GM23338 (cell line): ENCODE results near the gene EPHB1. TPM values are rescaled to one million over a fixed set of nuclear protein-coding genes. Genes with fewer than 3 reads are reported as not detected.

ENCODE experiments used
- ATAC-seq: fragments of 200-7000 bp; cut with Tn5 transposase; 3 replicates; pipeline ENCODE4 v1.9.1; 2020
- DNase-seq: peaks from one replicate; pipeline ENCODE4 v3.0.0-alpha.2; 2015; ENCODE audit warnings: low spot score
- H2AFZ ChIP-seq: fragments of 200-600 bp; sonication (generic); 2 replicates; pipeline ENCODE4 v1.8.0; 2016; ENCODE audit warnings: antibody characterized with exemption, mild to moderate bottlenecking, moderate library complexity
- H3F3A ChIP-seq: fragments of 200-600 bp; sonication (generic); replicated peaks from 2 replicates; pipeline ENCODE4 v1.8.0; 2017; ENCODE audit warnings: antibody characterized with exemption, mixed run types, low read depth
- H3K27ac ChIP-seq: fragments of 200-600 bp; sonication (generic); 2 replicates; pipeline ENCODE4 v1.6.1; 2016; ENCODE audit warnings: low read depth
- H3K27me3 ChIP-seq: fragments of 200-600 bp; sonication (generic); 2 replicates; pipeline ENCODE4 v1.8.0; 2016; ENCODE audit warnings: mild to moderate bottlenecking, mixed run types, moderate library complexity; ENCODE audit not compliant: insufficient read depth
- H3K36me3 ChIP-seq: fragments of 200-600 bp; sonication (generic); 2 replicates; pipeline ENCODE4 v1.8.0; 2016; ENCODE audit warnings: mild to moderate bottlenecking; ENCODE audit not compliant: insufficient read depth
- H3K4me1 ChIP-seq: fragments of 200-600 bp; sonication (generic); 2 replicates; pipeline ENCODE4 v1.8.0; 2016; ENCODE audit warnings: mild to moderate bottlenecking, moderate library complexity; ENCODE audit not compliant: insufficient read depth
- H3K4me2 ChIP-seq: fragments of 200-600 bp; sonication (generic); 2 replicates; pipeline ENCODE4 v1.7.1; 2017; ENCODE audit warnings: mixed run types
- H3K4me3 ChIP-seq: fragments of 200-600 bp; sonication (generic); 2 replicates; pipeline ENCODE4 v1.6.1; 2016; ENCODE audit warnings: mixed run types
- H3K79me2 ChIP-seq: fragments of 200-600 bp; sonication (generic); replicated peaks from 2 replicates; pipeline ENCODE4 v1.8.0; 2017; ENCODE audit warnings: mild to moderate bottlenecking; ENCODE audit not compliant: insufficient read depth
- H3K9me2 ChIP-seq: fragments of 200-600 bp; sonication (generic); 2 replicates; pipeline ENCODE4 v1.8.0; 2017; ENCODE audit not compliant: insufficient read depth
- H4K20me1 ChIP-seq: fragments of 200-600 bp; sonication (generic); replicated peaks from 2 replicates; pipeline ENCODE4 v1.8.0; 2017; ENCODE audit warnings: mild to moderate bottlenecking; ENCODE audit not compliant: insufficient read depth
- H3K27ac Mint-ChIP-seq: 2 replicates; pipeline ENCODE4 v1.8.0; 2020; ENCODE audit warnings: inconsistent platforms, mild to moderate bottlenecking, moderate library complexity, mixed read lengths
- H3K27me3 Mint-ChIP-seq: 3 replicates; pipeline ENCODE4 v1.8.0; 2022; ENCODE audit warnings: low read depth, mild to moderate bottlenecking, moderate library complexity, mixed read lengths, inconsistent platforms; ENCODE audit not compliant: insufficient read depth, poor library complexity
- H3K36me3 Mint-ChIP-seq: 3 replicates; pipeline ENCODE4 v1.8.0; 2021; ENCODE audit warnings: low read depth, mild to moderate bottlenecking, inconsistent platforms, moderate library complexity, mixed read lengths
- H3K4me1 Mint-ChIP-seq: 3 replicates; pipeline ENCODE4 v1.8.0; 2020; ENCODE audit warnings: mild to moderate bottlenecking, inconsistent platforms, mixed read lengths
- H3K4me3 Mint-ChIP-seq: 3 replicates; pipeline ENCODE4 v1.8.0; 2021; ENCODE audit warnings: moderate library complexity, mild to moderate bottlenecking, inconsistent platforms, mixed read lengths
- H3K9me3 Mint-ChIP-seq: 3 replicates; pipeline ENCODE4 v1.8.0; 2020; ENCODE audit warnings: moderate library complexity, mild to moderate bottlenecking, inconsistent platforms, mixed read lengths
- CREB1 ChIP-seq: fragments of 250-450 bp; sonication (Bioruptor Pico); IDR thresholded peaks from 2 replicates; pipeline ENCODE4 v1.5.0; 2020; ENCODE audit warnings: low read depth, mild to moderate bottlenecking, moderate library complexity
- EZH2 ChIP-seq: fragments of 200-600 bp; sonication (generic); IDR thresholded peaks from one replicate; pipeline ENCODE4 v1.8.0; 2017; ENCODE audit warnings: antibody characterized with exemption, mild to moderate bottlenecking, low read depth; ENCODE audit not compliant: unreplicated experiment
- EZH2phosphoT487 ChIP-seq: fragments of 200-600 bp; sonication (generic); IDR thresholded peaks from one replicate; pipeline ENCODE4 v1.8.1; 2018; ENCODE audit warnings: antibody characterized with exemption; ENCODE audit not compliant: unreplicated experiment
- JUNB ChIP-seq: IDR thresholded peaks from one replicate; pipeline ENCODE4 v1.6.1; 2016; ENCODE audit warnings: antibody characterized with exemption; ENCODE audit not compliant: unreplicated experiment
- NANOG ChIP-seq: IDR thresholded peaks from 2 replicates; pipeline ENCODE4 v1.6.1; 2016; ENCODE audit warnings: antibody characterized with exemption, borderline replicate concordance
- POLR2AphosphoS5 ChIP-seq: IDR thresholded peaks from 2 replicates; pipeline ENCODE4 v1.6.1; 2016; ENCODE audit warnings: antibody characterized with exemption, low read depth
- STAT1 ChIP-seq: IDR thresholded peaks from one replicate; pipeline ENCODE4 v1.6.1; 2016; ENCODE audit warnings: antibody characterized with exemption; ENCODE audit not compliant: unreplicated experiment
- ZNF114 ChIP-seq: fragments of 250-450 bp; sonication (Bioruptor Pico); IDR thresholded peaks from 2 replicates; pipeline ENCODE4 v1.5.0; 2020; ENCODE audit warnings: mild to moderate bottlenecking, moderate library complexity
- ZNF331 ChIP-seq: fragments of 250-450 bp; sonication (Bioruptor Pico); IDR thresholded peaks from 2 replicates; pipeline ENCODE4 v1.5.0; 2020; ENCODE audit warnings: low read depth, mild to moderate bottlenecking, moderate library complexity
- polyA plus RNA-seq: library from polyadenylated mRNA; unstranded; fragments of >200 nt; fragmentation: Nextera tagmentation; extraction: Ambion mirVana; gene quantifications from 2 replicates; pipeline ENCODE4 v1.2.1, GENCODE V29; 2016
- total RNA-seq: library from RNA; depleted of rRNA; stranded (reverse); fragments of >200 nt; shearing (Covaris generic); gene quantifications from 2 replicates; pipeline ENCODE4 v1.2.3, GENCODE V29; 2014
- TF ChIP-seq, protein P1 (sequence below): IDR thresholded peaks from one replicate; pipeline ENCODE4 v1.6.1; 2018; ENCODE audit warnings: antibody characterized with exemption; ENCODE audit not compliant: unreplicated experiment
- TF ChIP-seq, protein P2 (sequence below): IDR thresholded peaks from 2 replicates; pipeline ENCODE4 v1.6.1; 2016; ENCODE audit warnings: antibody characterized with exemption
- TF ChIP-seq, protein P3 (sequence below), 2 experiments: fragments of 200-600 bp in 1 of 2; sonication (generic) in 1 of 2; conservative IDR thresholded peaks; 2 replicates each; pipeline versions ENCODE4 v1.5.1 to v1.6.1; 2016 to 2017; ENCODE audit warnings: antibody characterized with exemption in 2 of 2, low read depth in 2 of 2, mild to moderate bottlenecking in 2 of 2, moderate library complexity in 1 of 2

Gene EPHB1
- total and polyA plus RNA-seq, 2 experiments from 2014 or later, result 2.7 to 5.2 TPM

DNA sequence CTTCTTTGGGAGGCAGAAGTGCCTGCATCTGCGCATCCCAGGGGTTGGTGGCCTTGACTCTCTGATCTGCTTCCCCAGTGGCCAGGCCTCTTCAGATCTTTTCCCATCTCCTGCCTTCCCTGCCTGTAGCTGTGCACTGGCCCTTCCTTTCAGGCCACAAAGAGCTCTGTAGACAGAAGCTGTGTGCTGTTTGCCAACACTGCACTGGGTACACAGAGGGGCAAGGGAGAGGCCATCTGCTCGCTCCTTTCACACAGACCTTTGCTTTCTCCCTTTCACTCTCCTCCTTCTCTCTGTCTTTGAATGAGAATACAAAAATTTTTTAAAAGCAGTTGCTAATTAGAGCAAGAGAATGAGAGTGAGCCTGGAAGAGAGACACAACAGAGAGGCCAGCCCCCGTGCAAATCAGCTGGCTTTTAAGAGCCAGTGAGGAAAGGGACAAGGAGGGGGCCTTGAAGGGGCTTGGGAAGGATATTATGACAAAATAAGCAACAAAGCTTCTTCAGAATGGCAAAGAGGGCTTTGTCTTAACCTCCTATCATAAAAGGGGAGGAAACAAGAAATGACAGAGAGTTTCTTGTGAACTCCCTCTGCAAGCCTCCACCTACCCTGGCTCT lies 170.9 kb downstream of the EPHB1 start:
- Mint-ChIP-seq H3K27me3 (no peaks in the 10 kb centered on the region), H3K9me3 (no peaks in the 10 kb centered on the region), H3K36me3 (no peaks in the 10 kb centered on the region), H3K4me3 (no peak overlapping the region), H3K27ac (no peak overlapping the region), H3K4me1 (peaks cover 3% of the 10 kb centered on the region; the same call in 2 of the 3 replicates)
- H3K27ac ChIP-seq, result no peak overlapping the region
- TF ChIP-seq ZNF331 (CRISPR knock-in tag) (no peak), POLR2AphosphoS5 (no peak), EZH2phosphoT487 (no peak), JUNB (no peak), STAT1 (no peak), NANOG (no peak), ZNF114 (CRISPR knock-in tag) (no peak)
- TF ChIP-seq, protein P1, sequence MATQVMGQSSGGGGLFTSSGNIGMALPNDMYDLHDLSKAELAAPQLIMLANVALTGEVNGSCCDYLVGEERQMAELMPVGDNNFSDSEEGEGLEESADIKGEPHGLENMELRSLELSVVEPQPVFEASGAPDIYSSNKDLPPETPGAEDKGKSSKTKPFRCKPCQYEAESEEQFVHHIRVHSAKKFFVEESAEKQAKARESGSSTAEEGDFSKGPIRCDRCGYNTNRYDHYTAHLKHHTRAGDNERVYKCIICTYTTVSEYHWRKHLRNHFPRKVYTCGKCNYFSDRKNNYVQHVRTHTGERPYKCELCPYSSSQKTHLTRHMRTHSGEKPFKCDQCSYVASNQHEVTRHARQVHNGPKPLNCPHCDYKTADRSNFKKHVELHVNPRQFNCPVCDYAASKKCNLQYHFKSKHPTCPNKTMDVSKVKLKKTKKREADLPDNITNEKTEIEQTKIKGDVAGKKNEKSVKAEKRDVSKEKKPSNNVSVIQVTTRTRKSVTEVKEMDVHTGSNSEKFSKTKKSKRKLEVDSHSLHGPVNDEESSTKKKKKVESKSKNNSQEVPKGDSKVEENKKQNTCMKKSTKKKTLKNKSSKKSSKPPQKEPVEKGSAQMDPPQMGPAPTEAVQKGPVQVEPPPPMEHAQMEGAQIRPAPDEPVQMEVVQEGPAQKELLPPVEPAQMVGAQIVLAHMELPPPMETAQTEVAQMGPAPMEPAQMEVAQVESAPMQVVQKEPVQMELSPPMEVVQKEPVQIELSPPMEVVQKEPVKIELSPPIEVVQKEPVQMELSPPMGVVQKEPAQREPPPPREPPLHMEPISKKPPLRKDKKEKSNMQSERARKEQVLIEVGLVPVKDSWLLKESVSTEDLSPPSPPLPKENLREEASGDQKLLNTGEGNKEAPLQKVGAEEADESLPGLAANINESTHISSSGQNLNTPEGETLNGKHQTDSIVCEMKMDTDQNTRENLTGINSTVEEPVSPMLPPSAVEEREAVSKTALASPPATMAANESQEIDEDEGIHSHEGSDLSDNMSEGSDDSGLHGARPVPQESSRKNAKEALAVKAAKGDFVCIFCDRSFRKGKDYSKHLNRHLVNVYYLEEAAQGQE, result no peak
- TF ChIP-seq, protein P2, sequence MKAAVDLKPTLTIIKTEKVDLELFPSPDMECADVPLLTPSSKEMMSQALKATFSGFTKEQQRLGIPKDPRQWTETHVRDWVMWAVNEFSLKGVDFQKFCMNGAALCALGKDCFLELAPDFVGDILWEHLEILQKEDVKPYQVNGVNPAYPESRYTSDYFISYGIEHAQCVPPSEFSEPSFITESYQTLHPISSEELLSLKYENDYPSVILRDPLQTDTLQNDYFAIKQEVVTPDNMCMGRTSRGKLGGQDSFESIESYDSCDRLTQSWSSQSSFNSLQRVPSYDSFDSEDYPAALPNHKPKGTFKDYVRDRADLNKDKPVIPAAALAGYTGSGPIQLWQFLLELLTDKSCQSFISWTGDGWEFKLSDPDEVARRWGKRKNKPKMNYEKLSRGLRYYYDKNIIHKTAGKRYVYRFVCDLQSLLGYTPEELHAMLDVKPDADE, result no peak
- no peak overlapping the region for H3K4me3 ChIP-seq
- no peaks in the 10 kb centered on the region for H3K79me2 ChIP-seq
- H3K9me2 ChIP-seq, result 0 out of 2 replicates have a peak, but pooled peaks cover 18% of the 10 kb centered on the region
- H3K4me1 ChIP-seq, result no peaks in the 10 kb centered on the region
- no peak overlapping the region for H2AFZ ChIP-seq
- no peaks in the 10 kb centered on the region for H4K20me1 ChIP-seq
- ATAC-seq (peak; percentile 58), DNase-seq (no peak)
- no peaks in the 10 kb centered on the region for H3K27me3 ChIP-seq
- no peaks in the 10 kb centered on the region for H3K36me3 ChIP-seq
- no peak overlapping the region for H3K4me2 ChIP-seq
- no peaks in the 10 kb centered on the region for H3F3A ChIP-seq

DNA sequence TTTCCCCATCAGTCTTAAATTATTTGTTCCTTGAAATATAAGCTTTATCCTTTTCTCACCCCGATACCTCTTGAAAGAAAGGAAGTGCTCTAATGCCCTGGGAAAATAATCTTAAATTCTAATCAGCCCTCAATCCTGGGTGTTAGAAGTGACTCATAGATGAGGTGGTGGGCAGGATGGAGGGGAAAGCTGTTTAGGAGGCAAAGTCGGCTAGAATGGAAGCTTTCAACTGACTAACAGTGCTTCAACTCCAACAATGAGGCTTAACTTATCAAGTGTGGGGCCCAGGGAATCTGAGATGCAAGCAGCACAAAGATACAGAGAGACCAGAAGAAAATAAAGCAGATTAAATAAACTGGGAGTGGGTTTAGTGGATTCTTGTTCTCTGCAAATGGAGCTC lies 175.8 kb downstream of the EPHB1 start:
- DNase-seq, result no peak
- Mint-ChIP-seq H3K4me1 (peaks cover 10% of the 10 kb centered on the region; the same call in 2 of the 3 replicates), H3K9me3 (no peaks in the 10 kb centered on the region), H3K27me3 (no peaks in the 10 kb centered on the region), H3K4me3 (no peak overlapping the region), H3K36me3 (no peaks in the 10 kb centered on the region), H3K27ac (no peak overlapping the region)
- Histone ChIP-seq H3K27me3 (no peaks in the 10 kb centered on the region), H2AFZ (no peak overlapping the region), H3K27ac (no peak overlapping the region), H4K20me1 (no peaks in the 10 kb centered on the region), H3K79me2 (no peaks in the 10 kb centered on the region), H3K4me3 (no peak overlapping the region), H3F3A (no peaks in the 10 kb centered on the region), H3K4me1 (no peaks in the 10 kb centered on the region), H3K4me2 (no peak overlapping the region), H3K9me2 (0 out of 2 replicates have a peak, but pooled peaks cover 15% of the 10 kb centered on the region), H3K36me3 (no peaks in the 10 kb centered on the region)
- ATAC-seq, result no peak
- TF ChIP-seq, protein P1, result no peak
- TF ChIP-seq ZNF114 (CRISPR knock-in tag) (no peak), CREB1 (CRISPR knock-in tag) (no peak), NANOG (no peak), EZH2phosphoT487 (no peak), EZH2 (no peak)
- TF ChIP-seq, protein P2, result no peak
- TF ChIP-seq, protein P3, sequence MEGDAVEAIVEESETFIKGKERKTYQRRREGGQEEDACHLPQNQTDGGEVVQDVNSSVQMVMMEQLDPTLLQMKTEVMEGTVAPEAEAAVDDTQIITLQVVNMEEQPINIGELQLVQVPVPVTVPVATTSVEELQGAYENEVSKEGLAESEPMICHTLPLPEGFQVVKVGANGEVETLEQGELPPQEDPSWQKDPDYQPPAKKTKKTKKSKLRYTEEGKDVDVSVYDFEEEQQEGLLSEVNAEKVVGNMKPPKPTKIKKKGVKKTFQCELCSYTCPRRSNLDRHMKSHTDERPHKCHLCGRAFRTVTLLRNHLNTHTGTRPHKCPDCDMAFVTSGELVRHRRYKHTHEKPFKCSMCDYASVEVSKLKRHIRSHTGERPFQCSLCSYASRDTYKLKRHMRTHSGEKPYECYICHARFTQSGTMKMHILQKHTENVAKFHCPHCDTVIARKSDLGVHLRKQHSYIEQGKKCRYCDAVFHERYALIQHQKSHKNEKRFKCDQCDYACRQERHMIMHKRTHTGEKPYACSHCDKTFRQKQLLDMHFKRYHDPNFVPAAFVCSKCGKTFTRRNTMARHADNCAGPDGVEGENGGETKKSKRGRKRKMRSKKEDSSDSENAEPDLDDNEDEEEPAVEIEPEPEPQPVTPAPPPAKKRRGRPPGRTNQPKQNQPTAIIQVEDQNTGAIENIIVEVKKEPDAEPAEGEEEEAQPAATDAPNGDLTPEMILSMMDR (conservative IDR thresholded peaks at IDR 0.05; ENCODE audit: low read depth in 2 of 2), result no peak
